Stimulated activated naive CD8-positive, alpha-beta T cell treated with anti-CD3 and anti-CD28 coated beads, Interleukin-15, Interleukin-2, amounts not matched to agents 100 ng/mL and 50 ng/mL, for 24 hours (primary cell): ENCODE results near the gene HMSD.
"Not testable (repeated sequence)": the region's sequence is repeated elsewhere in the genome, so short reads cannot be mapped to it uniquely, and the experiment has no call there.

Experiments used
- H3K27ac Mint-ChIP-seq: one replicate; pipeline ENCODE4 v1.8.0; 2021; ENCODE audit warnings: mild to moderate bottlenecking, mixed read lengths
- H3K27me3 Mint-ChIP-seq: one replicate; pipeline ENCODE4 v1.8.0; 2021; ENCODE audit warnings: mixed read lengths
- H3K36me3 Mint-ChIP-seq: one replicate; pipeline ENCODE4 v1.8.0; 2021; ENCODE audit warnings: low read depth, mixed read lengths
- H3K4me1 Mint-ChIP-seq: one replicate; pipeline ENCODE4 v1.8.0; 2021; ENCODE audit warnings: low read depth, mixed read lengths
- H3K4me3 Mint-ChIP-seq: one replicate; pipeline ENCODE4 v1.8.0; 2021; ENCODE audit warnings: mild to moderate bottlenecking, mixed read lengths
- H3K9me3 Mint-ChIP-seq: one replicate; pipeline ENCODE4 v1.8.0; 2021; ENCODE audit warnings: mixed read lengths

Gene HMSD

GRCh38 chr18:63936932-63937393, 12.1 kb upstream of the HMSD start:
- H3K4me1 Mint-ChIP-seq, result no peaks in the 10 kb centered on the region
- H3K9me3 Mint-ChIP-seq, result no peaks in the 10 kb centered on the region
- no peaks in the 10 kb centered on the region for H3K36me3 Mint-ChIP-seq
- H3K27me3 Mint-ChIP-seq, result peaks cover 45% of the 10 kb centered on the region
- H3K27ac Mint-ChIP-seq, result no peak overlapping the region
- H3K4me3 Mint-ChIP-seq, result no peak overlapping the region

GRCh38 chr18:63940008-63940407, 9.1 kb upstream of the HMSD start:
- Mint-ChIP-seq H3K27ac (no peak overlapping the region), H3K27me3 (peaks cover 49% of the 10 kb centered on the region), H3K4me3 (no peak overlapping the region), H3K9me3 (no peaks in the 10 kb centered on the region), H3K36me3 (no peaks in the 10 kb centered on the region), H3K4me1 (no peaks in the 10 kb centered on the region)

- not testable (repeated sequence) for H3K4me1 Mint-ChIP-seq, H3K9me3 Mint-ChIP-seq, H3K4me3 Mint-ChIP-seq, H3K27ac Mint-ChIP-seq, H3K36me3 Mint-ChIP-seq
- peaks cover 49% of the 10 kb centered on the region for H3K27me3 Mint-ChIP-seq
Measured at GRCh38 chr18:63940543-63941050, 8.5 kb upstream of the HMSD start.

- peaks cover 60% of the 10 kb centered on the region for H3K27me3 Mint-ChIP-seq
- peaks cover 48% of the 10 kb centered on the region for H3K4me1 Mint-ChIP-seq
- peaks cover 4% of the 10 kb centered on the region for H3K36me3 Mint-ChIP-seq
- no peak overlapping the region for H3K4me3 Mint-ChIP-seq
- H3K9me3 Mint-ChIP-seq, result peaks cover 4% of the 10 kb centered on the region
- no peak overlapping the region for H3K27ac Mint-ChIP-seq
Measured at GRCh38 chr18:63947051-63947790, 1.9 kb upstream of the HMSD start.

GRCh38 chr18:63951302-63951705, 2.2 kb downstream of the HMSD start:
- Mint-ChIP-seq H3K27me3 (peaks cover 39% of the 10 kb centered on the region), H3K9me3 (peaks cover 4% of the 10 kb centered on the region), H3K27ac (peak overlapping the region; percentile 69), H3K4me1 (peaks cover 48% of the 10 kb centered on the region), H3K36me3 (peaks cover 10% of the 10 kb centered on the region), H3K4me3 (peak overlapping the region; percentile 24)

GRCh38 chr18:63953811-63954210, 4.7 kb downstream of the HMSD start:
- Mint-ChIP-seq H3K36me3 (peaks cover 10% of the 10 kb centered on the region), H3K4me3 (no peak overlapping the region), H3K9me3 (peaks cover 4% of the 10 kb centered on the region), H3K27ac (no peak overlapping the region), H3K27me3 (peaks cover 36% of the 10 kb centered on the region), H3K4me1 (peaks cover 29% of the 10 kb centered on the region)

DNA sequence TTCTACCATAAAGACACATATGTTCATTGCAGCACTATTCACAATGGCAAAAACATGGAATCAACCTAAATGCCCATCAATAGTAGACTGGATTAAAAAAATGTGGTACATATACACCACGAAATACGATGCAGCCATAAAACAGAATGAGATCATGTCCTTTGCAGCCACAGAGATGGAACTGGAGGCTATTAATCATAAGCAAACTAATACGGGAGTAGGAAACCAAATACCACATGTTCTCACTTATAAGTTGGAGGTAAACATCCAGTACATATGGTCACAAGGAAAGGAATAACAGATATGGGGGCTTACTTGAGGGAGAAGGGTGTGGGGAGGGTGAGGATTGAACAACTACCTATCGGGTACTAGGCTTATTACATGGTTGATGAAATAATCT, 7.7 kb downstream of the HMSD start:
- Mint-ChIP-seq H3K27me3 (peaks cover 54% of the 10 kb centered on the region), H3K9me3 (no peaks in the 10 kb centered on the region), H3K27ac (no peak overlapping the region), H3K4me1 (peaks cover 5% of the 10 kb centered on the region), H3K4me3 (no peak overlapping the region), H3K36me3 (peaks cover 5% of the 10 kb centered on the region)

DNA sequence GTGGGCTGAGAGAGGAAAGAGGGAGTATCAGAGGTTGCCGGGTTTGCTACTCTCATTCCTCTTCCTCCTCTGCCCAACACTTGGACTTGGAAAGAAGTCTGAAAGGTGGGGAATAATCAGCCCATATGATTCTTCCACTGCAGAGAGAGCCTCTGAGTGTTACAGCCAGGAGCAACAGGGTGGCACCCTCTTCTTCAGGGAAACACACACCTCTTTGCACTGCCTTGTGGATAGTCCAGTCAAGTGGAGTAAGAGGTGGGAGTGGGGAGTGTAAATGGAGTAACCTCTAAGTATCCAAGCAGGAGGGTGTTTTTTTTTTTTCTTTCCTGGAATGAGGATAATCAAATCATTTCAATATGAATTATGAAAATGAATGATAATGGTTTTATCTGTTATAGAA, 11.8 kb downstream of the HMSD start:
- peaks cover 39% of the 10 kb centered on the region for H3K27me3 Mint-ChIP-seq
- H3K36me3 Mint-ChIP-seq, result no peaks in the 10 kb centered on the region
- H3K9me3 Mint-ChIP-seq, result no peaks in the 10 kb centered on the region
- H3K4me1 Mint-ChIP-seq, result peaks cover 7% of the 10 kb centered on the region
- H3K27ac Mint-ChIP-seq, result no peak overlapping the region
- no peak overlapping the region for H3K4me3 Mint-ChIP-seq

- Mint-ChIP-seq H3K4me1 (peaks cover 7% of the 10 kb centered on the region), H3K27ac (no peak overlapping the region), H3K27me3 (peaks cover 33% of the 10 kb centered on the region), H3K9me3 (no peaks in the 10 kb centered on the region), H3K4me3 (no peak overlapping the region), H3K36me3 (no peaks in the 10 kb centered on the region)
Measured at GRCh38 chr18:63961435-63961980, 12.4 kb downstream of the HMSD start.

GRCh38 chr18:63962137-63962536, 13.0 kb downstream of the HMSD start:
- peaks cover 7% of the 10 kb centered on the region for H3K4me1 Mint-ChIP-seq
- no peak overlapping the region for H3K27ac Mint-ChIP-seq
- no peak overlapping the region for H3K4me3 Mint-ChIP-seq
- no peaks in the 10 kb centered on the region for H3K9me3 Mint-ChIP-seq
- H3K36me3 Mint-ChIP-seq, result no peaks in the 10 kb centered on the region
- H3K27me3 Mint-ChIP-seq, result peaks cover 27% of the 10 kb centered on the region

DNA sequence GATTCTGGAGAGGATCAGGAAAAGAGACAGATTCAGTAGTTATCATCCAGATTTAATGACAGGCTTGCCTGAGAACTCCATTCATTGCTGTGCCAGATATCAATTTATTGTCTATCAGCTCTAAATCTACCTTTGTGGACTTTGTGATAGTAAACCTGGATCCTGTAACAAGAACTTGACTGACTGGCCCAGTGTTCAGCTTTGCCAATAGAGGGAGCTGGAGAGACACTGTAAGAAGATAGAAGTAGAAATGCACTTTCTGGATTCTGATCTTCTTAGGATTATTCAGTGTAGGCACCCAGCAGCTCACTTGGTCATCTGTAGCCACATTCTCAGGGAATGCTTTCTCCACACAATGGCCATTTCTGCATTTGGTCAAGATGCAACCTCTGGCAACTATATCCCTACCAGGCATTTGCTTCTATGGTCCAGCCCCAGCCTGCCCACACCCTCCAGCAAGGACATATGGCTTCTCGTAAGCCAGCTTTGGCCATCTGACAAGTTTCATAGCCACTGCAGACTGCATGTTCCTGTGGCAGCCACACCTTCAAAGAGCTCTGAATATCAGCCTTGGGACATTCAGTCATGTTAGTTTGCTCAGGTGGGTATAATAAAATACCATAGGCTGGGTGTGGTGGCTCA, 14.6 kb downstream of the HMSD start:
- Mint-ChIP-seq H3K4me3 (no peak overlapping the region), H3K4me1 (peaks cover 9% of the 10 kb centered on the region), H3K27me3 (peaks cover 19% of the 10 kb centered on the region), H3K36me3 (no peaks in the 10 kb centered on the region), H3K9me3 (no peaks in the 10 kb centered on the region), H3K27ac (no peak overlapping the region)

DNA sequence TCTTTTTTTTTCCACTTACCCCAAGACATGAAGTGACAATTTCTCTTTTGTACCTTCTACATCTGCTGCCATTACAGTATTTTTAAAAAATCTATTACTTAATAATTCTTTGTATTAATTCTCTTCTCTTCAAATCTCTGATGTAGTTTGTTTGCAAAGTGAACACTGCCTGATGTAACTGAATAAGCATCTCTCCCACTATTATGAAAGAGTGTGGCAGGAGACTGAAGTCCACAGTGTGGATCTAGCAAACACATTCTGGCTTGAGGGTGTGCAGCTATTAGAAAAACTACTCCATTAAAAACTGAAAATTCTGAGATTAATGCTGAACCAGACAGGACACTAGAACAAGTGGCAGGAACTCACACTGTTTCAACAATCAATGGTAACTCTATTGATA, 15.8 kb downstream of the HMSD start:
- H3K9me3 Mint-ChIP-seq, result no peaks in the 10 kb centered on the region
- no peaks in the 10 kb centered on the region for H3K36me3 Mint-ChIP-seq
- peaks cover 10% of the 10 kb centered on the region for H3K27me3 Mint-ChIP-seq
- H3K4me3 Mint-ChIP-seq, result no peak overlapping the region
- H3K27ac Mint-ChIP-seq, result no peak overlapping the region
- peaks cover 20% of the 10 kb centered on the region for H3K4me1 Mint-ChIP-seq

- H3K27me3 Mint-ChIP-seq, result peaks cover 5% of the 10 kb centered on the region
- H3K4me1 Mint-ChIP-seq, result peaks cover 24% of the 10 kb centered on the region
- H3K36me3 Mint-ChIP-seq, result no peaks in the 10 kb centered on the region
- no peaks in the 10 kb centered on the region for H3K9me3 Mint-ChIP-seq
- no peak overlapping the region for H3K4me3 Mint-ChIP-seq
- no peak overlapping the region for H3K27ac Mint-ChIP-seq
Measured at GRCh38 chr18:63965716-63966330, 16.7 kb downstream of the HMSD start.

GRCh38 chr18:63969942-63970808, 21.1 kb downstream of the HMSD start, which contains the start of gene SERPINB8:
TSS of gene SERPINB8 (plus strand) at chr18:63970081. CDS start at chr18:63978309, 8,228 bp downstream.
- no peaks in the 10 kb centered on the region for H3K9me3 Mint-ChIP-seq
- H3K27ac Mint-ChIP-seq, result peak within 1 kb of the TSS; percentile 96
- no peaks in the 10 kb centered on the region for H3K27me3 Mint-ChIP-seq
- peak within 1 kb of the TSS; percentile 91 for H3K4me3 Mint-ChIP-seq
- no peaks in the 10 kb centered on the region for H3K36me3 Mint-ChIP-seq
- H3K4me1 Mint-ChIP-seq, result peaks cover 54% of the 10 kb centered on the region
